Endodermal cell (in vitro differentiated cells): ENCODE results near the gene DCK. TPM values are rescaled to one million over a fixed set of nuclear protein-coding genes. Genes with fewer than 3 reads are reported as not detected.
"Not testable (repeated sequence)": the region's sequence is repeated elsewhere in the genome, so short reads cannot be mapped to it uniquely, and the experiment has no call there.

Experiments
- DNase-seq: peaks from one replicate; pipeline ENCODE4 v3.0.0-alpha.2; 2017
- H3K27ac ChIP-seq: 2 replicates; pipeline ENCODE4 v1.5.1; 2013; ENCODE audit warnings: mild to moderate bottlenecking, low read depth, low read length, moderate library complexity
- H3K27me3 ChIP-seq: 2 replicates; pipeline ENCODE4 v1.6.1; 2013; ENCODE audit warnings: mild to moderate bottlenecking, low read length, moderate library complexity; ENCODE audit not compliant: insufficient read depth, control insufficient read depth, poor library complexity, severe bottlenecking
- H3K36me3 ChIP-seq: 2 replicates; pipeline ENCODE4 v1.7.0; 2013; ENCODE audit warnings: mild to moderate bottlenecking, low read length, moderate library complexity; ENCODE audit not compliant: control insufficient read depth, insufficient read depth
- H3K4me1 ChIP-seq: one replicate; pipeline ENCODE4 v1.7.0; 2013; ENCODE audit warnings: low read length; ENCODE audit not compliant: control insufficient read depth, insufficient read depth
- H3K4me3 ChIP-seq: 2 replicates; pipeline ENCODE4 v1.5.1; 2013; ENCODE audit warnings: mild to moderate bottlenecking, low read length, moderate library complexity
- H3K9ac ChIP-seq: 2 replicates; pipeline ENCODE4 v1.6.1; 2013; ENCODE audit warnings: mild to moderate bottlenecking, low read length, moderate library complexity; ENCODE audit not compliant: poor library complexity, severe bottlenecking; ENCODE audit errors: extremely low read depth
- H3K9me3 ChIP-seq: 2 replicates; pipeline ENCODE4 v1.6.1; 2013; ENCODE audit warnings: mild to moderate bottlenecking, low read length, moderate library complexity; ENCODE audit not compliant: control insufficient read depth
- H3K27ac Mint-ChIP-seq: 2 replicates; pipeline ENCODE4 v1.8.0; 2020; ENCODE audit warnings: mixed read lengths
- H3K27me3 Mint-ChIP-seq: 2 replicates; pipeline ENCODE4 v1.8.0; 2021; ENCODE audit warnings: mild to moderate bottlenecking, mixed read lengths; ENCODE audit not compliant: insufficient read depth
- H3K36me3 Mint-ChIP-seq: 2 replicates; pipeline ENCODE4 v1.8.0; 2020; ENCODE audit warnings: low read depth, mixed read lengths
- H3K4me1 Mint-ChIP-seq: 2 replicates; pipeline ENCODE4 v1.8.0; 2020; ENCODE audit warnings: mixed read lengths
- H3K4me3 Mint-ChIP-seq: 2 replicates; pipeline ENCODE4 v1.8.0; 2020; ENCODE audit warnings: mild to moderate bottlenecking, moderate library complexity, mixed read lengths
- H3K9me3 Mint-ChIP-seq: 2 replicates; pipeline ENCODE4 v1.8.0; 2020; ENCODE audit warnings: mild to moderate bottlenecking, mixed read lengths
- CTCF ChIP-seq: fragments of 200-600 bp; sonication (generic); conservative IDR thresholded peaks from 2 replicates; pipeline ENCODE4 v1.5.0; 2021; ENCODE audit warnings: antibody characterized with exemption, mild to moderate bottlenecking
- WGBS, 2 experiments: methylation state at CpG; one replicate each; pipeline versions ENCODE4 v1.1.5 to v1.1.7; 2013; ENCODE audit warnings: missing lambda C conversion rate in 2 of 2, mixed read lengths in 1 of 2; ENCODE audit not compliant: insufficient coverage in 1 of 2, insufficient read length in 1 of 2; 5-methylcytosine and 5-hydroxymethylcytosine counted together
- total RNA-seq, 2 donors: library from RNA; stranded (reverse); fragmentation: NEBNext Ultra II Directional in 1 of 2; extraction: Animal tissue kit (Norgen Biotek cat#: 25700) in 1 of 2; gene quantifications; 2 replicates in 1 of 2; 3 replicates in 1 of 2; pipeline ENCODE4 v1.2.1, GENCODE V29; 2021

DCK gene
- total RNA-seq, 2 donors from 2014 or later = 15.3 to 26.1 TPM

GRCh38 chr4:70996018-70996360, 2.5 kb downstream of the DCK start:
- Mint-ChIP-seq H3K9me3 (peaks cover 25% of the 10 kb centered on the region), H3K4me3 (peak overlapping the region; percentile 88), H3K27ac (no peak overlapping the region), H3K36me3 (peaks cover 33% of the 10 kb centered on the region), H3K27me3 (no peaks in the 10 kb centered on the region), H3K4me1 (peaks cover 27% of the 10 kb centered on the region)
- Histone ChIP-seq H3K4me3 (peak overlapping the region; percentile 51), H3K9me3 (peaks cover 8% of the 10 kb centered on the region), H3K9ac (no peak overlapping the region), H3K4me1 (no peaks in the 10 kb centered on the region), H3K27ac (no peak overlapping the region), H3K27me3 (no peaks in the 10 kb centered on the region), H3K36me3 (peaks cover 25% of the 10 kb centered on the region)
- TF ChIP-seq CTCF = no peak
- WGBS, 2 experiments = 84 to 89% methylated on average over 4 of the region's 4 CpGs
- DNase-seq = no peak

- no peak overlapping the region for H3K27ac ChIP-seq
- peaks cover 35% of the 10 kb centered on the region for H3K9me3 Mint-ChIP-seq
- H3K4me1 Mint-ChIP-seq = peaks cover 27% of the 10 kb centered on the region
- no peak for DNase-seq
- 97 to 100% methylated on average over 1 of the region's 1 CpG for WGBS, 2 experiments
- no peak overlapping the region for H3K9ac ChIP-seq
- no peak overlapping the region for H3K27ac Mint-ChIP-seq
- TF ChIP-seq CTCF = no peak
- no peaks in the 10 kb centered on the region for H3K4me1 ChIP-seq
- H3K27me3 ChIP-seq = no peaks in the 10 kb centered on the region
- peaks cover 25% of the 10 kb centered on the region for H3K36me3 ChIP-seq
- peaks cover 18% of the 10 kb centered on the region for H3K9me3 ChIP-seq
- no peak overlapping the region for H3K4me3 Mint-ChIP-seq
- H3K27me3 Mint-ChIP-seq = no peaks in the 10 kb centered on the region
- peaks cover 43% of the 10 kb centered on the region for H3K36me3 Mint-ChIP-seq
- H3K4me3 ChIP-seq = peak overlapping the region; percentile 51
Measured at GRCh38 chr4:70997036-70997435, 3.6 kb downstream of the DCK start.

- H3K36me3 Mint-ChIP-seq = peaks cover 47% of the 10 kb centered on the region
- H3K4me3 Mint-ChIP-seq = no peak overlapping the region
- peaks cover 26% of the 10 kb centered on the region for H3K4me1 Mint-ChIP-seq
- Histone ChIP-seq H3K9me3 (peaks cover 18% of the 10 kb centered on the region), H3K9ac (no peak overlapping the region), H3K27ac (no peak overlapping the region), H3K4me3 (no peak overlapping the region), H3K27me3 (no peaks in the 10 kb centered on the region), H3K4me1 (no peaks in the 10 kb centered on the region), H3K36me3 (peaks cover 25% of the 10 kb centered on the region)
- no peaks in the 10 kb centered on the region for H3K27me3 Mint-ChIP-seq
- H3K27ac Mint-ChIP-seq = no peak overlapping the region
- peaks cover 35% of the 10 kb centered on the region for H3K9me3 Mint-ChIP-seq
- peak; percentile 16 for TF ChIP-seq CTCF
- WGBS, 2 experiments = 85% methylated on average over 2 of the region's 2 CpGs; no CpG with 5 or more reads in 1 of the 2 experiments
- DNase-seq = no peak
Measured at GRCh38 chr4:70997546-70997945, 4.1 kb downstream of the DCK start.

GRCh38 chr4:70999639-71000038, 6.2 kb downstream of the DCK start:
- not testable (repeated sequence) for H3K27me3 ChIP-seq, H3K4me1 ChIP-seq, H3K4me3 ChIP-seq, H3K27ac Mint-ChIP-seq, H3K27ac ChIP-seq, DNase-seq, H3K9ac ChIP-seq, H3K27me3 Mint-ChIP-seq, H3K4me3 Mint-ChIP-seq
- H3K9me3 ChIP-seq = peaks cover 18% of the 10 kb centered on the region
- Mint-ChIP-seq H3K9me3 (peaks cover 30% of the 10 kb centered on the region), H3K4me1 (peaks cover 32% of the 10 kb centered on the region), H3K36me3 (peaks cover 47% of the 10 kb centered on the region)
- H3K36me3 ChIP-seq = peaks cover 25% of the 10 kb centered on the region

- not testable (repeated sequence) for H3K27me3 ChIP-seq, H3K4me3 Mint-ChIP-seq, H3K9ac ChIP-seq, H3K27ac ChIP-seq, H3K27ac Mint-ChIP-seq, H3K4me3 ChIP-seq, H3K4me1 ChIP-seq, H3K27me3 Mint-ChIP-seq, DNase-seq
- peaks cover 18% of the 10 kb centered on the region for H3K9me3 ChIP-seq
- peaks cover 25% of the 10 kb centered on the region for H3K36me3 ChIP-seq
- Mint-ChIP-seq H3K4me1 (peaks cover 26% of the 10 kb centered on the region), H3K36me3 (peaks cover 44% of the 10 kb centered on the region), H3K9me3 (peaks cover 30% of the 10 kb centered on the region)
- 97 to 100% methylated on average over 2 to 4 of the region's 4 CpGs for WGBS, 2 experiments
Measured at GRCh38 chr4:71001363-71001762, 7.9 kb downstream of the DCK start.
